Stomach smooth muscle (tissue), 2 donors: ENCODE measurements around the gene EML1.
A peak's percentile ranks its signal among the peaks of the same experiment; 100 is the strongest.

Experiments used
- H3K27ac ChIP-seq: one replicate; pipeline ENCODE4 v1.7.0; 2013; ENCODE audit warnings: mild to moderate bottlenecking, low read length, inconsistent platforms
- H3K27me3 ChIP-seq, 2 donors: one replicate each; pipeline ENCODE4 v1.7.0; 2013; ENCODE audit warnings: low read length in 2 of 2; ENCODE audit not compliant: insufficient read depth in 2 of 2, control insufficient read depth in 1 of 2
- H3K36me3 ChIP-seq, 2 donors: one replicate each; pipeline ENCODE4 v1.7.0; 2013; ENCODE audit warnings: low read length in 2 of 2; ENCODE audit not compliant: control insufficient read depth in 2 of 2, insufficient read depth in 2 of 2
- H3K4me1 ChIP-seq: one replicate; pipeline ENCODE4 v1.7.0; 2013; ENCODE audit warnings: low read length; ENCODE audit not compliant: control insufficient read depth, insufficient read depth
- H3K4me3 ChIP-seq, 2 donors: one replicate each; pipeline ENCODE4 v1.7.0; 2013; ENCODE audit warnings: low read length in 2 of 2
- H3K9ac ChIP-seq, 2 donors: one replicate each; pipeline ENCODE4 v1.7.0; 2013; ENCODE audit warnings: low read length in 2 of 2, mild to moderate bottlenecking in 1 of 2
- H3K9me3 ChIP-seq, 2 donors: one replicate each; pipeline ENCODE4 v1.7.0; 2013; ENCODE audit warnings: low read length in 2 of 2; ENCODE audit not compliant: control insufficient read depth in 2 of 2
- donor health status: healthy.
- donor health status: Pancreatic carcinoma.

Gene EML1

DNA sequence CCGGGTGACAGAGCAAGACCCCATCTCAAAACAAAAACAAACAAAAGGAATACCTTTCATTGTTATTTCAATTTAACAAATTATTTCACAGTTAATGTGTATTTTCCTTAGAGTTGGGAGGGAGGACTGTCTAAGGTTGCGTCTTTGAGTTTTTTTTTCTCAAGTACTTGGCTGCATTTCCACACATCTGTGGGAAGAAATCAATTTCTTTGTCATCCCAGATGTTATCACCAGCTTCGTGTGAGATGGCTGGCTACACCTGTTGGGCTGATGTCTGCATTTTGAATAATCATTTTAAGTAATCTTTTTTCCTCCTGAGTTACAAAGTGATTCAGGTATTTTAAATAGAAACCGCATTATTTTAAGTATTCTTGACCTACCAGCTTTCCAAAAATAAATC is 59.4 kb downstream of the EML1 start:
- Histone ChIP-seq H3K9me3 (no peaks in the 10 kb centered on the region), H3K9ac (no peak overlapping the region), H3K4me3 (no peak overlapping the region), H3K4me1 (peaks cover 23% of the 10 kb centered on the region), H3K36me3 (peaks cover 6 to 13% of the 10 kb centered on the region in 2 donors), H3K27ac (no peak overlapping the region), H3K27me3 (no peaks in the 10 kb centered on the region)

DNA sequence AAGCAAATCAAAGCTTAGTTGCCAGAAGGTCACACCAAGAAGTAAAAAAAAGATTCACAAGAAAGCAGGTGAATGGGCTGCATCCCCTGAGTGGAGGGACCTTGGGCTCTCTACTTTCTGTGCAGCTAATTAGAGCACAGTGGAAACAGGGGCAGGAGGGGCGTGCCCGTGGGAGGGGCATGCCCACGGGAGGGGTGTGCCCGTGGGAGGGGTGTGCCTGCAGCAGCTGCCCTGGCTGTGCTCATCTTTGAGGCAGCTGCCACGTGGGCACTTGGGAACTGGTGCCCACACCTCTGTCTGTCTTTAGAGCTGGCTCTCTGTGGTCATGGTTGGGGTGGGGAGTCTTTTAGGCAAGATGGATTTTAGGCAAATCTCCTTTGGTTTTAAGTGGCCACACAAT is 60.0 kb downstream of the EML1 start:
- no peak overlapping the region for H3K27ac ChIP-seq

DNA sequence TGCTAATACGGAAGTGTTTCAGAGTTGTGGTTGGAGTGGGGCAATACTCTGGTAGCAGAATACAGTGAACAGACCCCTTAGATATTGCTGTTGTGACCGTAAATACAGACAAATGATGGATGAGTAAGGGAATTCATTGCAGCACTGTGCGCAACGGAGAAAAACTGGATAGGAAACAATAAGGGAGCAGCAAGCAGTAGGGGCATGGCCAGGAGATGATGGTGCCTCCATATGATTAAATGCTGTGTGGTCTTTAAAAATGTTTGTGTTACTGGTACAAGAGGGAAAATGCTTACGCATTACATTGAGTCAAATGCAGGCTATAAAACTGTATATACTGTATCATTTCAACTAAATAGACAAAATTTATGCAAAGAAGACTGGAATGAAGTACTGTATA is 61.6 kb downstream of the EML1 start:
- Histone ChIP-seq H3K27me3 (no peaks in the 10 kb centered on the region), H3K27ac (peak overlapping the region; percentile 24), H3K4me3 (no peak overlapping the region), H3K36me3 (peaks cover 6 to 23% of the 10 kb centered on the region in 2 donors), H3K9me3 (no peaks in the 10 kb centered on the region), H3K9ac (no peak overlapping the region), H3K4me1 (peaks cover 24% of the 10 kb centered on the region)

More for the DNA sequence above, 60.0 kb downstream of the EML1 start:
- Histone ChIP-seq H3K4me1 (peaks cover 23% of the 10 kb centered on the region), H3K9me3 (no peaks in the 10 kb centered on the region), H3K9ac (no peak overlapping the region), H3K4me3 (no peak overlapping the region), H3K36me3 (peaks cover 6 to 13% of the 10 kb centered on the region in 2 donors), H3K27me3 (no peaks in the 10 kb centered on the region)

DNA sequence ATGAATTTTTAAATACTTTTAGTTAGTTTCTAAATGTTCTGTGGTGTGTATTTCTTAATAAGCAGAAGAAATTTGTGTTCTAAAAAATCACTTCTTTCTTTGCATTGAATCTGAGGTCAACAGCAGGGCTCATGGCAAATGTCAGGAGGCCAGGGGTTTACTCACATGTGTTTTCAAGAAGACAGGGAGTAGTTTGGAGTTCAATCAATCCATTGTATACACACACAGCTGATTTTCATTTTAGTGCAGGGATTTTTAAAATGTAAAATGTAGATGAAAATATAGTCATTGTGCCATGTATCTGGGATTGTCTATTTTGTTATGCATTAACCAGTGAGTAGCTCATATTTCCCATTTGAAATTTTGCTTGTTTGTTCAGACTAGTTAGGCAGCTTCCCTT is 62.1 kb downstream of the EML1 start:
- H3K27me3 ChIP-seq = no peaks in the 10 kb centered on the region
- no peaks in the 10 kb centered on the region for H3K9me3 ChIP-seq

DNA sequence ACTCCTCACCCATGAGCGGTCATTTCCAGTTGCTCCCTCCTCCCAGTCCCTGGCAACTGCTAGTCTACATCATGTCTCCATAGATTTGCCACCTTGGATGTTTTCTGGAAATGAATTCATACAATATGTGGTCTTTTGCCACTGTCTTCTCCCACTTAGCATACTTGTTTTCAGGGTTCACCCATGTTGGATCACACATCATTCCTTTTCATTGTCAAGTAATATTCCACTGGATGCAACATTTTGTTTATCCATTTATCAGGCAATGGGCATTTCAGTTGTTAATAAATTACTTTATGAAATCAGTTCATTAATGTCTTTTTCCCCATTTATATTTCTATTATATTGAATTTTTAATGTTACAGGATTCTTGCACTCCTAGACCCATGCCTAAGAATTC is 64.3 kb downstream of the EML1 start:
- peaks cover 2 to 15% of the 10 kb centered on the region in 2 donors for H3K36me3 ChIP-seq
- H3K27ac ChIP-seq = no peak overlapping the region
- no peak overlapping the region for H3K9ac ChIP-seq
- no peak overlapping the region for H3K4me3 ChIP-seq
- no peaks in the 10 kb centered on the region for H3K27me3 ChIP-seq
- H3K4me1 ChIP-seq = peaks cover 15% of the 10 kb centered on the region
- H3K9me3 ChIP-seq = no peaks in the 10 kb centered on the region

More for the DNA sequence above, 62.1 kb downstream of the EML1 start:
- no peak overlapping the region for H3K9ac ChIP-seq
- H3K4me1 ChIP-seq = peaks cover 22% of the 10 kb centered on the region
- H3K4me3 ChIP-seq = no peak overlapping the region
- no peak overlapping the region for H3K27ac ChIP-seq
- H3K36me3 ChIP-seq = peaks cover 6 to 23% of the 10 kb centered on the region in 2 donors

DNA sequence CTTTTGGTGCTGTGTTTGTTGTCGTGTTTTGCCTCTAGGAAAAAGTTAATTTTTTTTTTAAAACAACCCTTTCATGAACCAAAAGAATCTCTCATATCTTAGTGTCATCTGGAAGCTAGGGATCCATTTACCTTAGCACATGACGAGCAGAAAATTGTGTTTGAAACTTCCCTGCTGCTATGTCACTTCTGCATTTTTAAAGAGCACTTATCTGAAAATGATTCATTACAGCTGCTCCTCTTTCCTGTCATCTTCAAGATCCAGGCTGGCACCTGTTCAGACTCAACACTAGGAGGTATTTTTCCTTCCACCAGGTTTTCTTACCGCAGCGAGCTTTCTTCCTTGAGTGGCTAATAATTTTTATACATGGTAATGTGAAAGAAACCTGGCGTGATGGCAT is 67.0 kb downstream of the EML1 start:
- no peak overlapping the region for H3K9ac ChIP-seq
- no peaks in the 10 kb centered on the region for H3K9me3 ChIP-seq
- peaks cover 0 to 10% of the 10 kb centered on the region in 2 donors for H3K36me3 ChIP-seq
- H3K4me3 ChIP-seq = no peak overlapping the region
- H3K27ac ChIP-seq = no peak overlapping the region
- H3K27me3 ChIP-seq = no peaks in the 10 kb centered on the region
- peaks cover 3% of the 10 kb centered on the region for H3K4me1 ChIP-seq

DNA sequence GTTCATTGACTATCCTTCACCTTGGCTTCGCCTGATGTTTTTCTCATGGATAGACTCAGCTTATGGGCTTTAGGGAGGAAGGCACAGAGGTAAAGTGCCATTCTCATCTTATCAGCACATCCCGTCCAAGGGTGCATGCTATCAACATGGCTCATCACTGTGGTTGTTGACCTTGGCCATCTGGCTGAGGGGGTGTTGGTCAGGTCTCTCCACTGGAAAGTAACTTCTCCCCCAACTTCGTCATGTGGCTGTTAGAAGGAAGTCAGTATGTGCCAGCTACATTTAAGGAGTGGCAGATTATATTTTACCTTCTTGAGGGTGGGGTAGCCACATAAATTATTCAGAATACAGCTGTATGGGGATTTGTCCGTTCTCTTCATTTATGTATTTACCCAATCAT is 68.9 kb downstream of the EML1 start:
- peaks cover 3% of the 10 kb centered on the region for H3K4me1 ChIP-seq
- no peak overlapping the region for H3K4me3 ChIP-seq
- no peak overlapping the region for H3K9ac ChIP-seq
- no peak overlapping the region for H3K27ac ChIP-seq
- H3K36me3 ChIP-seq = peaks cover 0 to 10% of the 10 kb centered on the region in 2 donors
- no peaks in the 10 kb centered on the region for H3K9me3 ChIP-seq
- H3K27me3 ChIP-seq = no peaks in the 10 kb centered on the region

DNA sequence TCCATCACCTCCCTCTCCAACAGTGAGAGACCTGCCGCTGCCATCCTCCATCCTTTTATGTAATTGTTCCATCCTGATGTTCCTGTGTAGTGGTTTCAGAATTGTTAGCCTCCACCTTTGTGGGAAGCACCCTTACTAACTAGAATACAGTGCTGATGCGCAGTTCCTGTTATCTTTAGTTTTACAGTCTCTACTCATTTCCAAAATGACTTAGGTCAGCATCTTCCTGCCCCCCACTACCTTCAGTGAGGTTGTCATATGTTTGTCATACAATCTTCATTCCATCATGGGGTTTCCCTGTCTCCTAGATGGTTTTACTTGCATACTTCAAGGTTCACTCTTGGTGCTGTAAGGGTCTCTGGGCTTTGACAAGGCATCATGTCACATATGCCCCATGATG is 69.8 kb downstream of the EML1 start:
- H3K9ac ChIP-seq = no peak overlapping the region
- peaks cover 3% of the 10 kb centered on the region for H3K4me1 ChIP-seq
- peaks cover 0 to 10% of the 10 kb centered on the region in 2 donors for H3K36me3 ChIP-seq
- H3K27ac ChIP-seq = no peak overlapping the region
- H3K4me3 ChIP-seq = no peak overlapping the region
- no peaks in the 10 kb centered on the region for H3K9me3 ChIP-seq
- no peaks in the 10 kb centered on the region for H3K27me3 ChIP-seq

DNA sequence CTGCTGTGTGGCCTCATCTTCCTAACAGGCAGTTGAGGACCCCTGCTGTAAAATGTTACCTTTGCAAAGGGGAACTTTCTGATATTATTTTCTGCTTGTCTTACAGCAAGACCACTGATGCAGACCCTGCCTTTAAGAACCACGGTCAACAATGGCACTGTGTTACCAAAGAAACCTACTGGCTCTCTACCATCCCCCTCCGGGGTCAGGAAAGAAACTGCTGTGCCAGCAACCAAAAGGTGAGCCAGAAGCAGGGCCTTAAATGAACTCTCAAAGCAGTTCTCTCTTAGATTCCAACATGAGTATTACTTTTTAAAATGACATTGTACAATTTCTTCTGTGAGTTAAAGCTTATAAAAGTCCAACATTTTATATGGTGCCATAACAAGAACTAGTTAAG is 72.2 kb downstream of the EML1 start:
- H3K4me1 ChIP-seq = no peaks in the 10 kb centered on the region

DNA sequence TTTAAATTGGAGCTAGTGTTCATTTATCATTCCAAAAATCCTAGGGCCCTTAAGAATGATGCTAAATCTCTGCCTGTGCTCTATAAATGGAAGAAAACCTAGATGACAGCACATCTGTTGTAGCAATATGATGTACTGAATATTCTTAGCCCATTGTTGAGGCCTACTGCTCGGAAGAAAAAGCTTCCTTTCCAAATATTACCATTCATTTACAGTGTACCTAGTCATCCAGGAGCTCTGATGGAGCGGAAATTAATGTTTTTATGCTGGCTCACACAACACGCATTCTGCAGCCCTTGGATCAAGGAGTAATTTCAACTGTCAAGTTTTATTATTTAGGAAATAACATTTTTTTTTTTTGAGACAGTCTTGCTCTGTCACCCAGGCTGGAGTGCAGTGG is 77.4 kb downstream of the EML1 start:
- Histone ChIP-seq H3K27me3 (no peaks in the 10 kb centered on the region), H3K36me3 (peaks cover 0 to 2% of the 10 kb centered on the region in 2 donors), H3K27ac (no peak overlapping the region), H3K9ac (no peak overlapping the region), H3K9me3 (no peaks in the 10 kb centered on the region), H3K4me1 (no peaks in the 10 kb centered on the region), H3K4me3 (no peak overlapping the region)

More for the DNA sequence above, 72.2 kb downstream of the EML1 start:
- no peak overlapping the region for H3K27ac ChIP-seq
- no peaks in the 10 kb centered on the region for H3K27me3 ChIP-seq
- H3K9me3 ChIP-seq = no peaks in the 10 kb centered on the region
- H3K36me3 ChIP-seq = peaks cover 0 to 2% of the 10 kb centered on the region in 2 donors
- H3K4me3 ChIP-seq = no peak overlapping the region
- H3K9ac ChIP-seq = no peak overlapping the region

DNA sequence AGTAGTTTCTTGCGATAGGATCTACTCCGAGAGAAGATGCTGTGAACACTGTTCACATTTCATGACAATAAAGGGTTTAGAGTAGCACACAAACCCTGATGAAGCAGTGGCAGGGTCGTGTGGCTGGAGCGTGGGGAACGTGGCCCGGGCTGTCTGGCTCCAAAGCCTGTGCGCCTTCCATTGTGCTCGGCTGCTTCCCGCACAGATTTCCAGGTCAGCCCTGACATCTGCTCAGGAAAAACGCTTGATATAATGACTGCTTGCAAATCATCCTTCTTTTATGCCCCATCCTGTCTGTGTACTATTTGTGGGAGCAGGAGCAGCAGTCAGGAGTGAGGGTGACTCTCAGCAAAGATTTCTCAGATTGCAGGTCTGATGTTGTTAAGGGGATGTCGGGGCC is 78.6 kb downstream of the EML1 start:
- Histone ChIP-seq H3K36me3 (peaks cover 0 to 2% of the 10 kb centered on the region in 2 donors), H3K27me3 (no peaks in the 10 kb centered on the region), H3K4me1 (peaks cover 10% of the 10 kb centered on the region), H3K9me3 (no peaks in the 10 kb centered on the region), H3K27ac (no peak overlapping the region), H3K9ac (no peak overlapping the region), H3K4me3 (no peak overlapping the region)
